ENCODE results near the gene TMEM238. TPM values are rescaled to one million over a fixed set of nuclear protein-coding genes. Genes with fewer than 3 reads are reported as not detected.

TMEM238 gene
- total and polyA plus RNA-seq, 2 donors from 2014 or later: 8.1 to 24.3 TPM

- intact Hi-C loops (cut with DNase I): no loop called here
- Histone ChIP-seq H3K4me1 (ENCODE audit: control insufficient read depth in 2 of 3, insufficient read depth in 2 of 3, low read depth in 1 of 3, low read length in 3 of 3) (peaks cover 0 to 3% (median 0%) of the 10 kb centered on the region in 3 donors), H3K4me3 (ENCODE audit: low read length in 3 of 3) (no peak overlapping the region), H3K36me3 (ENCODE audit: control insufficient read depth in 2 of 3, insufficient read depth in 3 of 3, low read length in 3 of 3) (no peaks in the 10 kb centered on the region), H3K27ac (ENCODE audit: low read depth in 2 of 2, low read length in 2 of 2) (no peak overlapping the region), H3K27me3 (ENCODE audit: control insufficient read depth, insufficient read depth, low read length) (peaks cover 13% of the 10 kb centered on the region), H3K9ac (ENCODE audit: low read length in 3 of 3) (no peak overlapping the region), H3K9me3 (ENCODE audit: control insufficient read depth in 2 of 3, insufficient read depth in 1 of 3, low read length in 3 of 3) (no peaks in the 10 kb centered on the region)
- DNase-seq: peak in 4 of 5 donors; percentile 73 to 84 (median 79)
- TF ChIP-seq CTCF (IDR thresholded peaks at IDR 0.05; ENCODE audit: borderline replicate concordance, extremely low read depth, insufficient read depth): no peak
- no peak for FAIRE-seq
Measured at GRCh38 chr19:55348317-55349034, 35.6 kb downstream of the TMEM238 start.

GRCh38 chr19:55347442-55348009 lies 36.6 kb downstream of the TMEM238 start:
- no peak overlapping the region for H3K4me3 ChIP-seq (ENCODE audit: low read length in 3 of 3)
- peaks cover 6% of the 10 kb centered on the region for H3K27me3 ChIP-seq (ENCODE audit: control insufficient read depth, insufficient read depth, low read length)
- H3K9me3 ChIP-seq (ENCODE audit: control insufficient read depth in 2 of 3, insufficient read depth in 1 of 3, low read length in 3 of 3): no peaks in the 10 kb centered on the region
- no peaks in the 10 kb centered on the region for H3K4me1 ChIP-seq (ENCODE audit: control insufficient read depth in 2 of 3, insufficient read depth in 2 of 3, low read depth in 1 of 3, low read length in 3 of 3)
- H3K27ac ChIP-seq (ENCODE audit: low read depth in 2 of 2, low read length in 2 of 2): no peak overlapping the region
- no peak for TF ChIP-seq CTCF (IDR thresholded peaks at IDR 0.05; ENCODE audit: borderline replicate concordance, extremely low read depth, insufficient read depth)
- no peak overlapping the region for H3K9ac ChIP-seq (ENCODE audit: low read length in 3 of 3)
- DNase-seq (peak in 2 of 5 donors; percentile 59 to 68), FAIRE-seq (no peak)
- intact Hi-C loops (cut with DNase I): no loop called here
- H3K36me3 ChIP-seq (ENCODE audit: control insufficient read depth in 2 of 3, insufficient read depth in 3 of 3, low read length in 3 of 3): no peaks in the 10 kb centered on the region

- intact Hi-C loops (cut with DNase I): no loop called here
- no peak for TF ChIP-seq CTCF (IDR thresholded peaks at IDR 0.05; ENCODE audit: borderline replicate concordance, extremely low read depth, insufficient read depth)
- DNase-seq (peak in 2 of 5 donors; percentile 51 to 70), FAIRE-seq (no peak)
- no peaks in the 10 kb centered on the region for H3K4me1 ChIP-seq (ENCODE audit: control insufficient read depth in 2 of 3, insufficient read depth in 2 of 3, low read depth in 1 of 3, low read length in 3 of 3)
- H3K4me3 ChIP-seq (ENCODE audit: low read length in 3 of 3): no peak overlapping the region
- H3K27me3 ChIP-seq (ENCODE audit: control insufficient read depth, insufficient read depth, low read length): no peaks in the 10 kb centered on the region
- no peak overlapping the region for H3K9ac ChIP-seq (ENCODE audit: low read length in 3 of 3)
- no peaks in the 10 kb centered on the region for H3K36me3 ChIP-seq (ENCODE audit: control insufficient read depth in 2 of 3, insufficient read depth in 3 of 3, low read length in 3 of 3)
- no peaks in the 10 kb centered on the region for H3K9me3 ChIP-seq (ENCODE audit: control insufficient read depth in 2 of 3, insufficient read depth in 1 of 3, low read length in 3 of 3)
- H3K27ac ChIP-seq (ENCODE audit: low read depth in 2 of 2, low read length in 2 of 2): no peak overlapping the region
Measured at GRCh38 chr19:55346725-55347441, 37.2 kb downstream of the TMEM238 start.

All from kidney (tissue), 14 donors.